Ishikawa (cell line): ENCODE results near the gene NR1H4.

ENCODE experiments used
- CEBPB ChIP-seq: IDR thresholded peaks from 2 replicates; pipeline ENCODE4 v1.6.1; 2012
- CREB1 ChIP-seq: IDR thresholded peaks from 2 replicates; pipeline ENCODE4 v1.6.1; 2012; ENCODE audit warnings: low read depth
- EGR1 ChIP-seq: IDR thresholded peaks from 2 replicates; pipeline ENCODE4 v1.6.1; 2012
- EP300 ChIP-seq: IDR thresholded peaks from 2 replicates; pipeline ENCODE4 v1.6.1; 2012; ENCODE audit warnings: borderline replicate concordance
- FOXM1 ChIP-seq: IDR thresholded peaks from 2 replicates; pipeline ENCODE4 v1.6.1; 2012; ENCODE audit warnings: low read depth, borderline replicate concordance
- MAX ChIP-seq: IDR thresholded peaks from 2 replicates; pipeline ENCODE4 v1.6.1; 2012
- NFIC ChIP-seq: IDR thresholded peaks from 2 replicates; pipeline ENCODE4 v1.6.1; 2012
- RAD21 ChIP-seq: IDR thresholded peaks from 2 replicates; pipeline ENCODE4 v1.6.1; 2012; ENCODE audit warnings: low read depth
- REST ChIP-seq: IDR thresholded peaks from 2 replicates; pipeline ENCODE4 v1.6.1; 2012; ENCODE audit warnings: low read depth, mild to moderate bottlenecking
- TAF1 ChIP-seq: IDR thresholded peaks from 2 replicates; pipeline ENCODE4 v1.6.1; 2012; ENCODE audit warnings: low read depth, mild to moderate bottlenecking
- TCF12 ChIP-seq: IDR thresholded peaks from 2 replicates; pipeline ENCODE4 v1.6.1; 2012; ENCODE audit warnings: low read depth
- TEAD4 ChIP-seq: IDR thresholded peaks from 2 replicates; pipeline ENCODE4 v1.6.1; 2012
- USF1 ChIP-seq: IDR thresholded peaks from 2 replicates; pipeline ENCODE4 v1.6.1; 2012
- YY1 ChIP-seq: IDR thresholded peaks from 2 replicates; pipeline ENCODE4 v1.6.1; 2012; ENCODE audit warnings: low read depth
- ZBTB7A ChIP-seq: IDR thresholded peaks from 2 replicates; pipeline ENCODE4 v1.6.1; 2012; ENCODE audit warnings: low read depth

Gene NR1H4

GRCh38 chr12:100539202-100539601 is 65.5 kb downstream of the NR1H4 start:
- TF ChIP-seq REST (peak; percentile 95), USF1 (no peak), TCF12 (no peak)

GRCh38 chr12:100544165-100544564 is 70.5 kb downstream of the NR1H4 start:
- no peak for TF ChIP-seq TEAD4

GRCh38 chr12:100545092-100545491 is 71.4 kb downstream of the NR1H4 start:
- no peak for TF ChIP-seq TEAD4
- TF ChIP-seq USF1, result no peak
- no peak for TF ChIP-seq REST
- no peak for TF ChIP-seq CEBPB
- no peak for TF ChIP-seq ZBTB7A
- no peak for TF ChIP-seq EP300

GRCh38 chr12:100553936-100554335 is 80.3 kb downstream of the NR1H4 start:
- TF ChIP-seq EGR1, result no peak
- no peak for TF ChIP-seq TCF12
- no peak for TF ChIP-seq CREB1
- TF ChIP-seq TAF1, result no peak
- TF ChIP-seq REST, result no peak
- TF ChIP-seq RAD21, result no peak
- no peak for TF ChIP-seq MAX
- no peak for TF ChIP-seq TEAD4
- TF ChIP-seq USF1, result no peak
- TF ChIP-seq FOXM1, result no peak
- no peak for TF ChIP-seq CEBPB
- no peak for TF ChIP-seq EP300
- TF ChIP-seq YY1, result no peak
- no peak for TF ChIP-seq NFIC
- TF ChIP-seq ZBTB7A, result no peak

- TF ChIP-seq NFIC (no peak), RAD21 (peak; percentile 80)
Measured at GRCh38 chr12:100554608-100555077, 81.0 kb downstream of the NR1H4 start.

- TF ChIP-seq EGR1 (no peak), MAX (no peak), USF1 (no peak), ZBTB7A (no peak), NFIC (no peak), RAD21 (no peak), CEBPB (no peak)
Measured at GRCh38 chr12:100555722-100556121, 82.1 kb downstream of the NR1H4 start.
